Lung (tissue), 12 donors: ENCODE data around the gene RTN4R. TPM values are rescaled to one million over a fixed set of nuclear protein-coding genes. Genes with fewer than 3 reads are reported as not detected.

Source experiments
- ATAC-seq: fragments of 200-7000 bp; cut with Tn5 transposase; one replicate; pipeline ENCODE4 v1.9.1; 2020; ENCODE audit warnings: moderate number of reproducible peaks; ENCODE audit not compliant: insufficient read depth, low FRiP score
- DNase-seq, 3 donors: peaks; one replicate each; pipeline ENCODE4 v3.0.0-alpha.2; 2013 to 2017
- H3K27ac ChIP-seq, 2 donors: one replicate each; pipeline ENCODE4 v1.5.1; 2013; ENCODE audit warnings: mild to moderate bottlenecking in 2 of 2, moderate library complexity in 2 of 2, control low read depth in 1 of 2, inconsistent platforms in 1 of 2, low read depth in 1 of 2, low read length in 1 of 2
- H3K27me3 ChIP-seq, 3 donors: one replicate each; pipeline ENCODE4 v1.5.1; 2013; ENCODE audit warnings: low read length in 2 of 3; ENCODE audit not compliant: control insufficient read depth in 3 of 3, insufficient read depth in 3 of 3
- H3K36me3 ChIP-seq, 4 donors: one replicate each; pipeline ENCODE4 v1.5.1; 2013; ENCODE audit warnings: low read length in 4 of 4, mild to moderate bottlenecking in 1 of 4, moderate library complexity in 1 of 4; ENCODE audit not compliant: control insufficient read depth in 4 of 4, insufficient read depth in 4 of 4
- H3K4me1 ChIP-seq, 5 donors: one replicate each; pipeline ENCODE4 v1.5.1; 2013; ENCODE audit warnings: low read length in 5 of 5, mild to moderate bottlenecking in 2 of 5, moderate library complexity in 1 of 5; ENCODE audit not compliant: control insufficient read depth in 5 of 5, insufficient read depth in 5 of 5
- H3K4me3 ChIP-seq: one replicate; pipeline ENCODE4 v1.5.1; 2013; ENCODE audit warnings: mild to moderate bottlenecking, control low read depth, moderate library complexity
- H3K9ac ChIP-seq, 2 donors: one replicate each; pipeline ENCODE4 v1.5.1; 2013; ENCODE audit warnings: low read length in 2 of 2, control low read depth in 1 of 2; ENCODE audit not compliant: insufficient read depth in 1 of 2
- H3K9me3 ChIP-seq, 4 donors: one replicate each; pipeline ENCODE4 v1.5.1; 2013; ENCODE audit warnings: low read length in 3 of 4, mild to moderate bottlenecking in 1 of 4, moderate library complexity in 1 of 4; ENCODE audit not compliant: control insufficient read depth in 4 of 4, insufficient read depth in 3 of 4
- WGBS, 2 donors: extraction: QIAGEN DNeasy Blood & Tissue Kit; methylation state at CpG; one replicate each; pipeline ENCODE4 v1.1.7; 2013; 5-methylcytosine and 5-hydroxymethylcytosine counted together
- polyA plus RNA-seq, 2 donors: library from polyadenylated mRNA; stranded (reverse); fragments of 200-250 nt; gene quantifications; one replicate each; pipeline ENCODE4 v1.2.1, GENCODE V29; 2013
- total RNA-seq, 2 donors: library from RNA; depleted of rRNA in 1 of 2; stranded (reverse); fragments of >200 nt in 1 of 2; gene quantifications; one replicate each; pipeline ENCODE4 v1.2.1, GENCODE V29; 2014 to 2021
- TF ChIP-seq, protein P1 (sequence below): IDR thresholded peaks from 2 replicates; pipeline ENCODE4 v1.5.1; 2012; ENCODE audit warnings: mild to moderate bottlenecking; ENCODE audit errors: control extremely low read depth, extremely low read depth
- donor health status: control.
- donor health status: control.
- donor health status: Bipolar disorder and iron deficiency.
- donor health status: healthy.
- donor health status: DM: yes; HTN: yes; CAD: no.

RTN4R gene
- total and polyA plus RNA-seq, 4 donors: 2.6 to 7.8 (median 4.3) TPM

DNA sequence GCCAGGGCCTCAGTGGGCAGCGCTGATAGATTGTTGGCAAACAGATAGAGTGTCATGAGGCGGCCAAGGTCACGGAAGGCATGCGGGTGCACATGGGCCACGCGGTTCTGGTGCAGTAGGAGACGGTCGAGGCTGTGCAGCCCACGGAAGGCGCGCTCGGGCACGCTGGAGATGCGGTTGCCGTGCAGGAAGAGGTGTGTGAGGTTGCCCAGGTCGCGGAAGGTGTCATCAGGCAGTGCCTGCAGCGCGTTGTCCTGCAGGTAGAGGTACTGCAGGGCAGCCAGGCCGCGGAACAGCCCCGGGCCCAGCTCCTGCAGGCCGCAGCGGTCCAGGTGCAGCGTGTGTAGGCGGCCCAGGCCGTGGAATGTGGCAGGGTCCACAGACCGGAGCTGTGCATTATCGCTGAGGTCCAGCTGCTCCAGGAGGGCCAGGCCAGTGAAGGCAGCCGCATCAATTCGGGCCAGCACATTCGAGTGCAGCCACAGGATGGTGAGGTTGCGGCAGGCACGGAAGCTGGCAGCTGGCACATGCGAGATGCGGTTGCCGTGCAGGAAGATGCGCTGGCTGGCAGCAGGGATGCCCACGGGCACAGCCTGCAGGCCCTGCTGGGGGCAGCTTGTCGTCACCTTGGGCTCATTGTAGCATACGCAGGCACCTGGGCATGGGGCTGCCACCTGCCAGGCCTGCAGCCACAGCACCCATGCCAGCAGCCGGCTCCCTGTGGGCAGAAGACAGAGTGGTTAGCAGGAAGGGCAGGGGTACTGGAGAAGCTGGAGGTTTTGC lies 25.5 kb downstream of the RTN4R start:
- no peak for ATAC-seq
- DNase-seq: no peak

GRCh38 chr22:20241579-20242392 lies 26.3 kb downstream of the RTN4R start:
- peaks cover 4 to 75% (median 39%) of the 10 kb centered on the region in 5 donors for H3K4me1 ChIP-seq
- no peak overlapping the region for H3K27ac ChIP-seq
- H3K36me3 ChIP-seq: no peaks in the 10 kb centered on the region
- WGBS, 2 donors: 96% methylated on average over 51 of the region's 51 CpGs
- no peaks in the 10 kb centered on the region for H3K27me3 ChIP-seq
- ATAC-seq (no peak), DNase-seq (no peak)
- H3K4me3 ChIP-seq: no peak overlapping the region
- no peak overlapping the region for H3K9ac ChIP-seq
- TF ChIP-seq, protein P1, sequence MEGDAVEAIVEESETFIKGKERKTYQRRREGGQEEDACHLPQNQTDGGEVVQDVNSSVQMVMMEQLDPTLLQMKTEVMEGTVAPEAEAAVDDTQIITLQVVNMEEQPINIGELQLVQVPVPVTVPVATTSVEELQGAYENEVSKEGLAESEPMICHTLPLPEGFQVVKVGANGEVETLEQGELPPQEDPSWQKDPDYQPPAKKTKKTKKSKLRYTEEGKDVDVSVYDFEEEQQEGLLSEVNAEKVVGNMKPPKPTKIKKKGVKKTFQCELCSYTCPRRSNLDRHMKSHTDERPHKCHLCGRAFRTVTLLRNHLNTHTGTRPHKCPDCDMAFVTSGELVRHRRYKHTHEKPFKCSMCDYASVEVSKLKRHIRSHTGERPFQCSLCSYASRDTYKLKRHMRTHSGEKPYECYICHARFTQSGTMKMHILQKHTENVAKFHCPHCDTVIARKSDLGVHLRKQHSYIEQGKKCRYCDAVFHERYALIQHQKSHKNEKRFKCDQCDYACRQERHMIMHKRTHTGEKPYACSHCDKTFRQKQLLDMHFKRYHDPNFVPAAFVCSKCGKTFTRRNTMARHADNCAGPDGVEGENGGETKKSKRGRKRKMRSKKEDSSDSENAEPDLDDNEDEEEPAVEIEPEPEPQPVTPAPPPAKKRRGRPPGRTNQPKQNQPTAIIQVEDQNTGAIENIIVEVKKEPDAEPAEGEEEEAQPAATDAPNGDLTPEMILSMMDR: no peak
- no peaks in the 10 kb centered on the region for H3K9me3 ChIP-seq

More for the DNA sequence above, 25.5 kb downstream of the RTN4R start:
- TF ChIP-seq, protein P1: no peak
- WGBS, 2 donors: 93 to 94% methylated on average over 42 of the region's 42 CpGs
- no peak overlapping the region for H3K9ac ChIP-seq
- peaks cover 4 to 70% (median 39%) of the 10 kb centered on the region in 5 donors for H3K4me1 ChIP-seq
- H3K36me3 ChIP-seq: no peaks in the 10 kb centered on the region
- no peak overlapping the region for H3K27ac ChIP-seq
- H3K27me3 ChIP-seq: no peaks in the 10 kb centered on the region
- H3K9me3 ChIP-seq: no peaks in the 10 kb centered on the region
- no peak overlapping the region for H3K4me3 ChIP-seq

DNA sequence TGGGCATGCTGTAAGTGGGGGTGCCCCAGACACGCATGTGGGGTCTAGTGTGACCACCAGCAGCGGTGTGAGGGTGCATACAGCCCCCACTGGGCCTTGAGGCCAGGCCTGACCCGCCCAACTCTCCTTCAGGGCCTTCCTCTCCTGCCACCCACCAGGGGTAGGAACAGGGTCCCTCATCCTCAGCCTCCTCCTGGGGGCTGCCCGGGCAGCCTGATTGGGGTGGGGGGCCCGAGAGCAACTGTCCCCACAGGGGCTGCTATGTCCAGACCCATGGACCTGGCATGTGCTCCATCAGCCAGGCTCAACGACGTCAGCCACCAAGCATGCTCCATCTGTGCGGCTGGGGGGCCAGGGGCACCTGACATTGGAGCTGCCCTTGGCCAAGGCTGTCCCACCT lies 27.2 kb downstream of the RTN4R start:
- H3K9me3 ChIP-seq: no peaks in the 10 kb centered on the region
- no peak overlapping the region for H3K4me3 ChIP-seq
- WGBS, 2 donors: 83 to 93% methylated on average over 8 of the region's 8 CpGs
- H3K36me3 ChIP-seq: no peaks in the 10 kb centered on the region
- no peak overlapping the region for H3K27ac ChIP-seq
- ATAC-seq (no peak), DNase-seq (no peak)
- H3K4me1 ChIP-seq: peaks cover 4 to 68% (median 39%) of the 10 kb centered on the region in 5 donors
- TF ChIP-seq, protein P1: no peak
- no peaks in the 10 kb centered on the region for H3K27me3 ChIP-seq
- H3K9ac ChIP-seq: no peak overlapping the region
